NCI-H1105 treated with DMSO at 0.1 percent for 48 hours (cell line): ENCODE measurements around the gene HHIPL1.
"Not testable (repeated sequence)": the region's sequence is repeated elsewhere in the genome, so short reads cannot be mapped to it uniquely, and the experiment has no call there.

Experiments used
- DNase-seq: peaks from one replicate; lab custom pipeline; 2025; lab: John Stamatoyannopoulos, UW

HHIPL1 gene

GRCh38 chr14:99634443-99634842, 10.5 kb upstream of the HHIPL1 start:
- no peak for DNase-seq

- DNase-seq: no peak
These were observed 9.8 kb upstream of the HHIPL1 start for GRCh38 chr14:99635116-99635515.

DNA sequence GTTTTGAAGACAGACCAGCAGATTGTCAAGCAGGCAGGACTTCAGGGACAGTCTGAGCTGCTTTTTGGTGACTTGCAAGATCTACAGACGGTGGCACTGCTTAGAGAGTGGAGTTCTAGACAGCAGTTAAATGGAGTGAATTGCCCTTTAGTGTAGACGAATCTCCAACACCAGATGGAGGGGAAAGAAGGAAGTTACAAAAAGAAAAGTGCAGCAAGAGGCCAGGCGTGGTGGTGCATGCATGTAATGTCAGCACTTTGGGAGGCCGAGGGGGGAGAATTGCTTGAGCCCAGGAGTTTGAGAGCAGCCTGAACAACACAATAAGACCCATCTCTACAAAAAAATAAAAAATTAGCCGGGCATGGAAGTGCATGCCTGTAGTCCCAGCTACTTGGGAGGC, 8.4 kb upstream of the HHIPL1 start:
- no peak for DNase-seq

- DNase-seq: no peak
These were observed 7.3 kb upstream of the HHIPL1 start for GRCh38 chr14:99637624-99638023.

DNA sequence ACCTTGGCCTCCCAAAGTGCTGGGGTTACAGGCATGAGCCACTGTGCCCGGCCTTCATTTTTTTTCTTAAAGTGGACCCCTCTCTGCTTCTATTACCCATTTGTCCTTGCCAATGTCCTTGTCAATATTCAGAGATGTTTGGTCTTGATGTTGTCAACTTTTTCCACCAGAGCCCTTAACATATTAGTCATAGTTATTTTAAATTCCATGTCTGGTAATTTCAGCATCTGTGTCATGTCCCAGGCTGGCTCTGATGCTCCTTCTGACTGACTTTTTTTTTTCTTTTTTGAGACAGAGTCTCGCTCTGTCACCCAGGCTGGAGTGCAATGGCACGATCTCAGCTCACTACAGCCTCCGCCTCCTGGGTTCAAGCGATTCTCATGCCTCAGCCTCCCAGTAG, 2.2 kb upstream of the HHIPL1 start:
- not testable (repeated sequence) for DNase-seq

GRCh38 chr14:99643343-99643742, 1.6 kb upstream of the HHIPL1 start:
- DNase-seq: no peak

- no peak for DNase-seq
These were observed 818 bp upstream of the HHIPL1 start for GRCh38 chr14:99644035-99644587.

GRCh38 chr14:99645545-99646505, 896 bp downstream of the HHIPL1 start:
- DNase-seq: no peak

GRCh38 chr14:99647411-99647810, 2.5 kb downstream of the HHIPL1 start:
- DNase-seq: no peak

GRCh38 chr14:99648027-99648784, 3.3 kb downstream of the HHIPL1 start:
- DNase-seq: no peak

DNA sequence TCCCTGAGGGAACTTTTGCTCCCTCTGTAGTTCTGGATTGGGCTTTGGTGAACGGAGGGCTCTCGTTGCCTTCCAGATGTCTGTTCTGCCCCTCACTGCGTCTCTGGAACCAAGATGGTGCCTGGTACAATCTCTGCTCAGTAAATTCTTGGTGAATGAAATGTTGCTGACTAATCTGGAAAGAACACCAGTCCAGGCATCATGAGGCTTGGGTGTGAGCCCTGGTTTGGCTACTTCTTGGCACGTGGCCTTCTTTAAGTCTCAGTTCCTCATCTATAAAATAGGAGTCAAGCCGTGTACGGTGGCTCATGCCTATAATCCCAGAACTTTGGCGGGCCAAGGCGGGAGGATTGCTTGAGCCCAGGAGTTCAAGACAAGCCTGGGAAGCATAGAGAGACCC, 4.3 kb downstream of the HHIPL1 start:
- no peak for DNase-seq

DNA sequence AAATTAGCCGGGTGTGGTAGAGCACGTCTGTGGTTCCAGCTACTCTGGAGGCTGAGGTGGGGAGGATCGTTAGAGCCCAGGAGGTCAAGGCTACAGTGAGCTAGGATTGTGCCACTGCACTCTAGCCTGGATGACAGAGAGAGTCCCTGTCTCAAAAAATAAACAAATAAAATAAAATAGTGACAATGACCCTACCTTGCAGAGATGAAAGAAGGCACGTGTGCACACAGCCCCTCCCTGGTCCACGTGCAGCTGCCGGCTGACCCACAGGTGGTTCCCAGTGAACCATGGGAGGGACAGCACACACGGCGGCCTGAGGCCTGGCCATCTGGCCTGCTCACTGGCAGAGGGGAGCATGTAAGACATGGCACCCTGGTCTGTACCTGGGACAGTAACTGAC, 4.7 kb downstream of the HHIPL1 start:
- no peak for DNase-seq

GRCh38 chr14:99650189-99650588, 5.3 kb downstream of the HHIPL1 start:
- DNase-seq: no peak

- no peak for DNase-seq
These were observed 7.2 kb downstream of the HHIPL1 start for GRCh38 chr14:99651953-99652746.

- DNase-seq: peak; percentile 26
These were observed 9.5 kb downstream of the HHIPL1 start for GRCh38 chr14:99654235-99654985.

DNA sequence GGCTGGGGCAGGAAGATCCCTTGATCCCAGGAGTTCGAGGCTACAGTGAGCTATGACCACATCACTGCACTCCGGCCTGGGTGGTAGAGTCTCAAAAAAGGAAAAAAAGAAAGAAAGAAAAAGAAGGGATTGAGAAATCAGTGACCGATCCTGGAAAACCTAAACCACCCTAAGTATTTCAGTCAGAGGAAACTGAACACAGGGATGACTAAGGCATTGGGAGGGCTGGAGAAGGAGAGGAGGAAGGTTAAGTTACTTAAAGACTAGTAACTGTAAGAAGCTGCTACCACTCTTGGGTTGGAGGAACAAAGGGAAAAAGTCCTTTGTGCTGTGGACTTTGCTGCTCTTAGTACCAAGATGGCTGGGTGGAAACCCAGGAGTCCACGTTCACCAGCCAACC, 10.6 kb downstream of the HHIPL1 start:
- DNase-seq: no peak

DNA sequence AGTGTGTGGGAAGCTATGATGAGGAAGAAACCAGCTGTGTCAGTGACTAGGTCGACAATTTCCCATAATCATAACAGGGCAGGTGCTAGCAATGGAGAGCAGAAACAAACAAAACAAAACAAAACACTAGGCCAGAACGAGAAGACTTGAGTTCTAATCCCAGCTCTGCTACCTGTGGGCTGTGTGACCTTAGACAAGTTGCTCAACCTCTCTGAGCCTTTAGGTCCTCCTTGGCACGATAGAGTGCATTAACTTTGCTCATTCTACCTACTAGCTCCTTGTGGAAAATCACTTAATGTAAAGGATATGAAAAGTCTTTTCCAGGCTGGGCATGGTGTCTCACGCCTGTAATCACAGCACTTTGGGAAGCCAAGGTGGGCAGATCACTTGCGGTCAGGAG, 11.2 kb downstream of the HHIPL1 start:
- no peak for DNase-seq

DNA sequence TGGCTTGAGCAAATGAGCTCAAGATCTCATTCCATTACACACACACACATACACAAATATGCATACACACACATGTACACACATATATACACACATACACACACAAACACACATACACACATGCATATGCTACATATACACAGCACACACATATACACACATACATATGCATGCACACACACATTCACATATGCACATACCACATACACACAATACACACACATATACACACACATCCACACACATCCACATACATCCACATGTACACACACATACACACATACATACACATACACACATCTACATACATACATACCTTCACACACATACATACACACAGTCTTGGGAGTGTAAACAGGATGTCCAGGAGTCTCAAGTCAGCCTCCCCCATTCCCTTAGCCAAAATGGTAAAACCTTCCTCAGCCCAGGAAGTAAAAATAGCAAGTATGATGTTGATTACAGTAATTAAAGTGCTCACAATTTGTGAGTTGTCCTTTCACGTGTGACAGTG, 12.8 kb downstream of the HHIPL1 start:
- DNase-seq: no peak

GRCh38 chr14:99658218-99658845, 13.4 kb downstream of the HHIPL1 start:
- DNase-seq: no peak

GRCh38 chr14:99659333-99659741, 14.4 kb downstream of the HHIPL1 start:
- peak; percentile 11 for DNase-seq
